H7 (cell line): Measurements from ENCODE around the gene EN2. TPM values are rescaled to one million over a fixed set of nuclear protein-coding genes. Genes with fewer than 3 reads are reported as not detected.
A peak's percentile ranks its signal among the peaks of the same experiment; 100 is the strongest.

ENCODE experiments used
- DNase-seq: peaks from one replicate; pipeline ENCODE4 v3.0.0; 2012
- H3K27me3 ChIP-seq: 2 replicates; pipeline ENCODE4 v1.6.0; 2011; ENCODE audit warnings: mild to moderate bottlenecking, low read length; ENCODE audit not compliant: control insufficient read depth, insufficient read depth
- H3K36me3 ChIP-seq: replicated peaks from 2 replicates; pipeline ENCODE4 v1.5.1; 2011; ENCODE audit warnings: low read length; ENCODE audit not compliant: control insufficient read depth, insufficient read depth
- H3K4me3 ChIP-seq: 2 replicates; pipeline ENCODE4 v1.5.1; 2011; ENCODE audit warnings: low read depth, mild to moderate bottlenecking, control low read depth, low read length, moderate library complexity; ENCODE audit not compliant: insufficient read depth
- total RNA-seq: library from RNA; depleted of rRNA; stranded (reverse); fragments of >200 nt; shearing (Covaris generic); gene quantifications from 2 replicates; pipeline ENCODE4 v1.2.3, GENCODE V29; 2014; rRNA removed

The EN2 gene
- total RNA-seq, 1 experiment from 2014 or later: not detected

DNA sequence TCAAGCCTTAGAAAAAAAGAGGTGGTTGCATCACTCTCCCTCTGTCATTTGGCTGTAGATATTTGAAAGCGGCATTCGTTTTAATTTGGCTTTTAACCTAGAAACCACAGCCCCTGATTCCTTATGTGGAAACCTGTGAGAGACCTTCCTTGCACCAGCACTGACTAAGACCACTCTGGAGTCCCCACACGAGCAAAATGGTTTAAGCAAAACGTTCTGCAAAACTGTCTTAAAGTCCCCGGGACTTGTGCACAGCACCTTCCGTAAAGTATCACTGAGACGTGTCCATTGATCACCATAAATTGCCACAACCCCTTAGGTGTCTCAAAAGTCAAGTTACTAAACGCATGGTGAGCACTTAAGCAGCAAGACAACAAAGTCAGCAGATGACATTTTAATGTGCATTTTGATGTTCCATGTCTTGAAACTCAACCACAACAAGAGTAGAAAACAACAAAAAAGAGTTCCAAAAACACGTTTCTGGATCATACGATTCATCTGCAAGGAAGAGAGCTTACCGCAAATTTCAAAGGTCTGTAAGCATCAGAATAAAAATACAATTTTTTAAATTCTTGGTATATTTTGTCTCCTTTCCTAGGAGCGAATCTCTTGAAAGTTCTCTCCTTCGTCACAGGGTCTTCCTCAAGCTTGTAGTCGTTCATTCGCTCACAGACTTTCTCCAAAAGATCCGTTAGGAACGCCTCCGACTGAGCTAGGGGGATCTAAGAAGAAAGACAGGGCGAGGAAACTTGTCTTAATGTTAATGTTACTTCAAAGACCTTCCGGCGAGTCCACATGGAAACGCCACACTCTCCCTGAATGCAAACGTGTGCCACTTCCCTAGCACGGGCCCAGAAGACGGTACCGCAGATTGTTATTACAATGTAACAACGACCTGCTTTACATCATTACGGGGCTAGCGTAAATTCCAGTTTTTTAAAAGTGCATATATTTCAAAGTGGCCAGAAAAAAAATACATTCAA is 50.7 kb downstream of the EN2 start:
- H3K4me3 ChIP-seq: peak overlapping the region; percentile 50; the same call in 1 of the 2 replicates
- DNase-seq: no peak
- H3K27me3 ChIP-seq: peaks cover 90% of the 10 kb centered on the region
- no peaks in the 10 kb centered on the region for H3K36me3 ChIP-seq

DNA sequence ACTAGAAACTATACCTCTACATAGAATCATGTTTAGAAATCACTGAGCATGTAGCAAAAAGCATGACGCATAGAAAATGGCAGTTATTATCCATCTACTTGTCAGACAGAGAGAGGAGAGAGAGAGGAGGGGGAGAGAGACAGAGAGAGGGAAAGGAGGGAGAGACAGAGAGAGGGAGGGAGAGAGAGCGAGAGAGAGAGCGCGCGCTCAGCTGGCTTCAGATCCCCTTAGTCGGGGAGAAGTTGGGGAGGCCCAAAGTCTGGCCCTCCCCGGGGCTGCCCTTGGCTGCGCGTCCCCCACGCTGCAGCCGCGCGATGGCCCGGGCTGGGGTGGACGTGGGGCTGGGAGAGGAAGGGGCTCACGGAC is 51.4 kb downstream of the EN2 start:
- Histone ChIP-seq H3K36me3 (no peaks in the 10 kb centered on the region), H3K27me3 (peaks cover 90% of the 10 kb centered on the region), H3K4me3 (peak overlapping the region; percentile 50)
- no peak for DNase-seq

DNA sequence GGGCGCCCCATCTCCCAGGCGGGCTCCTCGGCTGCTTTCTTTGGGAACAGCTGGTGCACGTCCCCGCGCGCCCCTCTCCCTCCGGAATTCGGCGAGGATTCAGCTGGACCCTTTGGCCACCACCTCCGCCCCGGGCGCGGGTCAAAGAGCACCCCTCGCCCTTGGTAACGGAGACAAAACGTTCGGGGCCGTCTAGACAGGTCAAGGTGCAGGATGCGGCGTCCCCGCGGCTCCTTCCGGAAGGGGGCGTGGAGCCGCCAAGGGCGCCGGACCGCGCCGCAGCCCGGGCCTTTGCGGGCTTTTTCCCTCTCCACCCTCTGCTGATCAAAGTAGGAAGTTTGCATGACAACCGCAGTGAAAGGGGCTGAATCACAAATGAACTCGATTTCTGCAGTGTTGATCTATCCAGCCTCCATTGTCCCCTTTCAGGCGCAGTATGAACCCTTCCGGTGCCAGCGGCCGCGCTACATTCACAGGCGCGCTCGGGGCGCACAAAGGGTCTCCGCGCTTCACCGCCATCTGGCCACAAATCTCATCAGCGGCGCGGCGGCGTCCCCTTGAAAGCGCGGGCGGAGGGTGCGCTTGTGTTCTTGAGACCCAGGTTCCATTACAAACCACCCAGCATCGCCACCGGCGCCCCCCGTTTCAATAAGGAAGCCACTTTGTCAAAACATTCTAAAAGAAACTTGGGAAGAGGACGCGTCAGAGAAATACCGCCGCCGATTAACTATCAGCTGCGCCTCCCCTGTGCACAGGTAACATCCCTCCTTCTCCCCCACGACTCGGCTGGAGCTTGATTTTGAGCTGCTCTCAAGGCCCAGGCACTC is 52.0 kb downstream of the EN2 start:
- H3K4me3 ChIP-seq: peak overlapping the region; percentile 50
- H3K27me3 ChIP-seq: peaks cover 85% of the 10 kb centered on the region
- DNase-seq: peak; percentile 91
- no peaks in the 10 kb centered on the region for H3K36me3 ChIP-seq

DNA sequence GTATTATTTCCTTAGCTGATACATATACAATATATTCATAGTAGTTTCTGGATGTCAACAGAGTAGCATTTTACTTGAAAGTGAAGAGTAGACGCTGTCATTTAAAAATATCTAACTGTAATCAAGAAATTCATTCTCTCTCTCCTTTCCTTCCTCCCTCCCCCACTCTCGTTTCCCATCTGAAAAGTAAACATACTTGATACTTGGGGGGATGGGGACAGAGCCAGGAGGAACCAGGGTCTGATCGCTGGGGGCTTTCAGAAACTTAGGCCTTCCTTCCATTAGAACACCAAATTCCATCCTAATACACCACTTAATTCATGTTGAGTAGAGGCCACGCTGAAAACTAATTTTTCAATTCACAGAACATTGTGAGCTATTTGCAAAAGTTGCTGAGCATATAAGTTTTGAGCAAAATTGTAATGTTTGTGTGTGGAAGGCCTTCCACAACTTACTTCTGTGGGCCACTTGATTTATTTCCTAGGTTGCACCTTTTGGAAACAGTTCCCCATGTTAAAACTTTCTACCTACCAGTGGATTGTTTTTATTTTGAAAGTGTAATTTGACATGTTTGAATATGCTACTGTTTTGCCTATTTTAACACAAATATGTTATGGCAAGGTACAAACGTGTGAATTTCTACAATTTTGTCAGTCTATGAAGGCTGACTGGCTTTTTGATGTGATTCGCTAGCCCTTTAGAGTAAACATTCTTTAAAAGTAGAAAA is 53.2 kb downstream of the EN2 start:
- Histone ChIP-seq H3K36me3 (no peaks in the 10 kb centered on the region), H3K4me3 (no peak overlapping the region; the same call in 1 of the 2 replicates), H3K27me3 (peaks cover 79% of the 10 kb centered on the region)
- DNase-seq: no peak

DNA sequence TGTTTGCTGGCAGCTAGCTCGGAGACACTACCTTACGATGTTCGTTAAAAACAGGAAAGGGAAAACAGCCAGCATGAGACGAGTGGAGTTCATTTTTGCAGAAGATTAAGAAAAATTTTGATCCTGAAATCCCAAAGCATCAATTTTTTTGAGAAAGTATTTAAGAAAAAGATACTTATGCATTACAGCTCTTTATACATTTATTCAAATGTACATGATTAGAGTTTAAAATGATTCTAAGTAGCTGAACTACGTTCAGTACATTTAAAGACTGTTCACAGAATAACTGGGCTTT is 53.7 kb downstream of the EN2 start:
- peaks cover 77% of the 10 kb centered on the region for H3K27me3 ChIP-seq
- H3K4me3 ChIP-seq: no peak overlapping the region
- no peaks in the 10 kb centered on the region for H3K36me3 ChIP-seq
- DNase-seq: no peak

DNA sequence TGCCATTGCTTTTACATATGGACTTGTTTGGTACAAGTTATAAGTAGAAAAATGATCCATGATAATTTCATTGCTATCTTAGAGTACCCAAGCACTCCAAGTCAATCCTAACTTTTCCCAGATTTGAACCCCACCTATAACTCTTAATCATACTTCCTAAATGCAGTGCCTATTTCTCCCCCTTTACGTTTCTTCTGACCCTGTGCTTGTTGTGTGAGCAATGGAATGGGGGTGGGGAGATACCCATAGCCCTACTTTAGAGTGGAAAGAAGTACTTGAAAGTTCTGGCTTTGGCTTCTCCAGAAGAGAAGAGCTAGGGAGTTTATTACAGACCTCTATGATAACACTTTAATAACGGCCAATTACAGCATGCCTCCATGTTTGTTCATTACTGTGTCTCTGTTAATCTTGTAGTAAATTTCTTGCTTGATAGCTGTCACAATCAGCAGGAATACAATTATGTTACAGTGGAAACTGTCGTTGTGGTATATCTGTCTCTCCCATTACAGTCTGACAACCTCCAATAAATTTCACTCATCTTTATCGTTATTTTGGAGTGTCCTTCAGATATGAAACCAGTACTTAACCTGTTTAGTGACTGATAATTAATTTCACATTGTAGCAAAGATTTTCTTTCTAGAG is 54.4 kb downstream of the EN2 start:
- H3K27me3 ChIP-seq: peaks cover 77% of the 10 kb centered on the region
- no peak overlapping the region for H3K4me3 ChIP-seq
- no peaks in the 10 kb centered on the region for H3K36me3 ChIP-seq
- DNase-seq: no peak

DNA sequence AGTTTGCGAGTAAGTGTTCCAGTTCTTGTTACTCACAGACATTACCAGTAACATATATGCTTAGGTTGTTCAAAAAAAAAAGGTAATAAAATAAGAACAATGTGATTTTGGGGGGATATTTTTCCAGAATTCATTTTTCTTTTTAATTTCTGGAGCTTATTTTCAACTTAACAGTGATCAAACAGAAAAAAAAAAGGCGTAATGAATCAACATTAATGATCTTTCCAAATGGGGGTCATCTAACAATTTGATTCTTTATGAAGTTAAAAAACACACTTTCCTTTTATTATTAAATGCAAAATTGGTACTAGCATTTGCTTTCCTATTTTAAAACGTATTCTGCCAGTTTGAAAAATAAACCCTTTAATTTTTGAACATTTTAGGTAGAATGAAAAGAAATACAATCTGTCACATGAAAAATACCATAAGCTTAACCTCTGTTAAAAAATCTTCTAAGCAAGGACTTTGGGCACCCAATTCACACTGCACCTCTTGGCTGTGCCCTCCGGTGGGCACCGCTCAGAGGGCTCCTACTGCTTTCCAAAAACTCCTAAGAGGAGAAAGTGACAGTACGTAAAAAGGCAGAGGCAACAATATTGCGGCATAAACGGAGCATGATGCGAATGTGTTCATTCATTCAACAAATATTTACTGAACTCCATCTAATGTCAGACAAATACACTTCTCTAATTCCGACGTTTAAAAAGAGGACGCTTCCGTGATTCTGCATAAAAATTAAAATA is 55.8 kb downstream of the EN2 start:
- peaks cover 75% of the 10 kb centered on the region for H3K27me3 ChIP-seq

DNA sequence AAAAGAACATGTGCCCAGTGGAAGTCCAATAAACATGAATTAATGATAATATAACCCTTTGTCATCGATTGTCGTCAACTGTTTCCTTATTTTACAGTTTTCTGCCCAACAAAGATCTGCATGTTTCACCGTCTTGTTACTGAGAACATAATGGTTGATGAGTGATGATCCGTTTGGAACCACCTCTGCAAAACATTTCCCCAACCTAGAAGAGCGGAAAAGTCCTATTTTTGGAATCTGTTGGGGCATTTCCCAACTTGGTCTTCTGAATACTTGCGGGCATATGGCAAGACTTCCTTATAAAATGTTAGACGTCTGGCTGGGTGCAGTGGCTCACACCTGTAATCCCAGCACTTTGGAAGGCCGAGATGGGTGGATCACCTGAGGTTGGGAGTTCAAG is 56.4 kb downstream of the EN2 start:
- DNase-seq: no peak
- H3K27me3 ChIP-seq: peaks cover 73% of the 10 kb centered on the region
- no peaks in the 10 kb centered on the region for H3K36me3 ChIP-seq
- H3K4me3 ChIP-seq: no peak overlapping the region

More for the DNA sequence above, 55.8 kb downstream of the EN2 start:
- H3K36me3 ChIP-seq: no peaks in the 10 kb centered on the region
- no peak overlapping the region for H3K4me3 ChIP-seq
- DNase-seq: no peak

Other genes starting within 250 kb of the EN2 start
- 91.7 and 114 TPM in 2 replicates for gene INSIG1, start 160.3 kb upstream of the EN2 start, total RNA-seq
- gene CNPY1, start 88.4 kb downstream of the EN2 start, total RNA-seq: 1.5 and 2.4 TPM in 2 replicates
- gene RBM33, start 186.5 kb downstream of the EN2 start, total RNA-seq: 15.4 and 22.3 TPM in 2 replicates